ENCODE results near the gene PTPN4.

DNA sequence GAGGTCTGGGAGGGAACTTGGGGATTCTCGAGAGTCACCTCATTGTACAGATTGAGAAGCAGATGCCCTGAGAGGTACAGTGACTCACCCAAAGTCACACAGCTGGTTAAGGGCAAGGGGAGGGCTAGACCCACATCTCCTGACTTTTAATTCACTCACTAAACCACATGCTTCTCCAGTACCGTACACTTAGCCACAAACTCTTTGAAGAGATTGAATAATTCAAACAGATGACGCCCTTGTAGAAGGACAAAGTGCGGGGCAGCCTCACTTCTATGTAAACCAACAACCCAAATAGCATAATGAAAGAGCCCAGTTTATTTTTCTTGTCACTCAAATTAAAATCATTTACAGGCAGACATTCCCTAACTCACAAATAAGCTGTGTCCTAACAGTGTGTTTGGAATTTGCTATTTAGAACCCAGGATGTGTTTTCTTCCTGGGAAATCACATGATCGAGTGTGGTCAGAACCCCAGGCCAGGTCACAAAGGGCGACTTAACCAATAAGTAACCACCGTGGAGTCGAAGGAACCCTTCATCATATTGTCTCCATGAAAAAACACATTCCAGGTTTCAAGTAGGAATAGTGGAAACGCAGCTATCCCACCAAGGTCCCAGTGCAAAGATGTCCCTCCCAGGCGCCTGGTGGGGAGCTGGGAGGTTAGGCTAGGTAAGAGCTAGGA is 35.8 kb upstream of the PTPN4 start:
- TF ChIP-seq, protein P1, sequence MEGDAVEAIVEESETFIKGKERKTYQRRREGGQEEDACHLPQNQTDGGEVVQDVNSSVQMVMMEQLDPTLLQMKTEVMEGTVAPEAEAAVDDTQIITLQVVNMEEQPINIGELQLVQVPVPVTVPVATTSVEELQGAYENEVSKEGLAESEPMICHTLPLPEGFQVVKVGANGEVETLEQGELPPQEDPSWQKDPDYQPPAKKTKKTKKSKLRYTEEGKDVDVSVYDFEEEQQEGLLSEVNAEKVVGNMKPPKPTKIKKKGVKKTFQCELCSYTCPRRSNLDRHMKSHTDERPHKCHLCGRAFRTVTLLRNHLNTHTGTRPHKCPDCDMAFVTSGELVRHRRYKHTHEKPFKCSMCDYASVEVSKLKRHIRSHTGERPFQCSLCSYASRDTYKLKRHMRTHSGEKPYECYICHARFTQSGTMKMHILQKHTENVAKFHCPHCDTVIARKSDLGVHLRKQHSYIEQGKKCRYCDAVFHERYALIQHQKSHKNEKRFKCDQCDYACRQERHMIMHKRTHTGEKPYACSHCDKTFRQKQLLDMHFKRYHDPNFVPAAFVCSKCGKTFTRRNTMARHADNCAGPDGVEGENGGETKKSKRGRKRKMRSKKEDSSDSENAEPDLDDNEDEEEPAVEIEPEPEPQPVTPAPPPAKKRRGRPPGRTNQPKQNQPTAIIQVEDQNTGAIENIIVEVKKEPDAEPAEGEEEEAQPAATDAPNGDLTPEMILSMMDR (conservative IDR thresholded peaks at IDR 0.05; ENCODE audit: low read length), result no peak
- TF ChIP-seq EZH2phosphoT487 (IDR thresholded peaks at IDR 0.05; ENCODE audit: borderline replicate concordance, low read depth, low read length), result no peak

Measured in OCI-LY7 (cell line).